Measurements from ENCODE around the gene LGR4.

Gene LGR4

GRCh38 chr11:27427183-27427980, 45.2 kb downstream of the LGR4 start:
- DNase-seq, result no peak

- no peak for DNase-seq
These were observed 46.8 kb downstream of the LGR4 start for GRCh38 chr11:27425814-27426213.

GRCh38 chr11:27423125-27423524, 49.5 kb downstream of the LGR4 start:
- no peak for DNase-seq

GRCh38 chr11:27421819-27422494, 50.6 kb downstream of the LGR4 start:
- no peak for DNase-seq

GRCh38 chr11:27420722-27421572, 51.6 kb downstream of the LGR4 start:
- no peak for DNase-seq

GRCh38 chr11:27420217-27420616, 52.4 kb downstream of the LGR4 start:
- DNase-seq, result no peak

- DNase-seq, result no peak
These were observed 54.2 kb downstream of the LGR4 start for GRCh38 chr11:27418356-27418755.

- no peak for DNase-seq
These were observed 55.9 kb downstream of the LGR4 start for GRCh38 chr11:27416568-27417176.

- DNase-seq, result no peak
These were observed 57.9 kb downstream of the LGR4 start for GRCh38 chr11:27414644-27415043.

GRCh38 chr11:27413218-27413617, 59.4 kb downstream of the LGR4 start:
- no peak for DNase-seq

GRCh38 chr11:27412192-27412691, 60.3 kb downstream of the LGR4 start:
- DNase-seq, result no peak

- DNase-seq, result no peak
These were observed 61.3 kb downstream of the LGR4 start for GRCh38 chr11:27411328-27411727.

- no peak for DNase-seq
These were observed 62.3 kb downstream of the LGR4 start for GRCh38 chr11:27410272-27410671.

GRCh38 chr11:27409742-27410141, 62.8 kb downstream of the LGR4 start:
- no peak for DNase-seq

- no peak for DNase-seq
These were observed 63.5 kb downstream of the LGR4 start for GRCh38 chr11:27409049-27409448.

- DNase-seq, result no peak
These were observed 64.3 kb downstream of the LGR4 start for GRCh38 chr11:27408246-27408800.

GRCh38 chr11:27406498-27407354, 65.9 kb downstream of the LGR4 start:
- DNase-seq, result no peak

GRCh38 chr11:27405134-27405533, 67.5 kb downstream of the LGR4 start:
- DNase-seq, result no peak

- DNase-seq, result no peak
These were observed 68.2 kb downstream of the LGR4 start for GRCh38 chr11:27404427-27404826.

- no peak for DNase-seq
These were observed 69.4 kb downstream of the LGR4 start for GRCh38 chr11:27403195-27403594.

GRCh38 chr11:27402450-27402849, 70.1 kb downstream of the LGR4 start:
- DNase-seq, result no peak
